GM18526 (cell line): ENCODE data around the gene TRIM46.

Experiments used
- POLR2A ChIP-seq: IDR thresholded peaks from 3 replicates; pipeline ENCODE4 v1.6.1; 2011; ENCODE audit not compliant: insufficient read length; ENCODE audit errors: extremely low read depth

TRIM46 gene

GRCh38 chr1:155206891-155207805 lies 33.5 kb downstream of the TRIM46 start:
- TF ChIP-seq POLR2A: no peak

GRCh38 chr1:155207806-155208540 lies 34.3 kb downstream of the TRIM46 start, which contains the start of gene THBS3:
Gene THBS3, minus strand, starts transcription at chr1:155207897. Its CDS starts 21 bp downstream, at chr1:155207876.
- no peak for TF ChIP-seq POLR2A

- TF ChIP-seq POLR2A: peak; percentile 62
Observed at GRCh38 chr1:155208541-155209311, 35.1 kb downstream of the TRIM46 start, which contains the start of gene MTX1. Gene MTX1, plus strand, starts transcription at chr1:155208695. Its CDS starts 110 bp downstream, at chr1:155208805.

- no peak for TF ChIP-seq POLR2A
Observed at GRCh38 chr1:155209312-155209721, 35.7 kb downstream of the TRIM46 start.

- TF ChIP-seq POLR2A: no peak
Observed at GRCh38 chr1:155210314-155211104, 36.9 kb downstream of the TRIM46 start.

DNA sequence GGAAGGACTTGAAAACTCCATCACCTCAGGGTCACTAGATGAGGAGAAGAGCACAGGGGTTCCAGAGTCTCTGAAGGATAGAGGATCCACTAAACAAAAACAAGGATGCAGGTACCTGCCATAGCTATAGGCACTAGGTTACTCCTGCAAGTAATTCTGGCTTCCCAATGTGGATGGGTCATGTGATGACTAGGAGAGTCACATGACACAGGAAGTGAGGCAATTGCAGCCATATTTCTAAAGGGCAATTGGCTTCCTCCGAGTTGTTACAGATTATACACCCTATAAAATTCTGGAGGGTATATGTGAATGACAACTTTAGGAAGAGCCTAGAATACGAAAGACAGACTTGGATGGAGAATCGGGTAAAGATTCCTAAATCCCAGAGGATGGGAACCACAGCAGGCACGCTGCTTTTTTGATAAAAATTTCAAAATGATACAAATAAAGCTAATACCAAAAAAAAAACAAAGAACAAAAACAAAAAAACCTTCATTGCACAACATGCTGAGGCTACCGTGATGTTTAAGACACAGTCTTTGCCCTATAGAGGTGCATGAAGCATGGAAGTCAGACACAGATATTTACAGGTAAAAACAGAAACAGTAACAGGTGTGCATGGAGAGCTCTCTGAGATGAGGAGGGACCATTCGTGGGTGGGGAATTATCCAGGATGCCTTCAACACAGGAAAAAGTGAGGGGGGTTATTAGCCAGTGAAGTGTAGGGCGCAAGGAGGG lies 45.4 kb downstream of the TRIM46 start:
- no peak for TF ChIP-seq POLR2A

GRCh38 chr1:155219592-155220031 lies 46.0 kb downstream of the TRIM46 start:
- TF ChIP-seq POLR2A: no peak

DNA sequence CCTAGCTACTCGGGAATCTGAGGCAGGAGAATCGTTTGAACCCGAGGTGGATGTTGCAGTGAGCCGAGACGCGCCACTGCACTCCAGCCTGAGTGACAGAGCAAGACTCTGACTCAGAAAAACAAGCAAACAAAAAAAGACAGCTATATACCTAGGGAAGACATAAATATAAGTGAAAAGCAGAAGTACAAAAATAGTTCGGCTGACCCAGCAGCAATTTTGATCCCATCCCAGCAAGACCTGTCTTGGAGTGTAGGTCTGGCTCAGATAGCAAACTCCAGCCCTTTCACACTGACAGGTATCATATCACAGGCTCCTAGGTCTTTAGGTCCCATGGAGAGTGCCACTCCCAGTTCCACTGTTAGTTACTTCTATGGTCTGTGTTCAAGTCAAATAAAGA lies 49.4 kb downstream of the TRIM46 start:
- no peak for TF ChIP-seq POLR2A

- TF ChIP-seq POLR2A: no peak
Observed at GRCh38 chr1:155226188-155226909, 52.7 kb downstream of the TRIM46 start.

GRCh38 chr1:155226910-155227260 lies 53.2 kb downstream of the TRIM46 start:
- TF ChIP-seq POLR2A: no peak

DNA sequence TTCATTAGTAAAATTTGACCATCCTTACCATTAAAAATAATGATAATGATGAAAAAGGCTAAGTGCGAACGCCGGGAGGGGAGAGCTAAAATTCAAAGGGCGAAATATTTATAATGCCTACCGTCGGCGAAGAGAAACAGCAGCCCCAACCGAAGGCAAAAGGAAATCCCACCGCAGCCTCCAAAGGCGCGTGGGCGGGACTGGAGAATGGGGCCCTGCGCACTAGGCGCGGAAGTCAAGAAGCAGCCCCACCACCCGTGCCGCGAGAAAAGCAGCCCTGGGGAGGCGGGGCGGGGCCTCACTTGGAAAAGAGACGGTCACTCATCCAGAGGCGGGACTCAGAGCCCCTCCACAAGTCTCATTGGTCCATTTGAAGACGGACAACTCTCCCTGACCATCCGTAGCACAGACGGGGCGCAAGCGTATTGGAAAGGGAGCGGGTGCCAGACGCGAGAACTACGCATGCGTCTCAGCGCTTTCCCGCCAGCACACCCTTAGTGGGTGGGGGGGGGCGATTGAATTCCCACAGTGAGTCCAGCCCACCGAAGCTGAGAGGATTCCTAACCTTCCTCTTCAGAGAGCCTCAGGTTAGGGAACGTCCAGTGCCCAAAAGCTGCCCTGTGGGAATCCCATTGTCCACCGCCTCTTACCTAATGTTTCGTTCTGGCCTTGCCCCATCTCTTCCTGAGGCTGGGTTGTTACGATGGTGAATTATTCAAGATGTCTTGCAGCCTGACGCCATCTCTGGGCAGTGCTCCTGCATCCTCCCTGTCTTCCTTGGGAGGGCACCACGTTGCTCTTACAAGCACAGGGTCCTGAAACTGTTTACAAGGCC lies 53.8 kb downstream of the TRIM46 start:
- peak; percentile 80 for TF ChIP-seq POLR2A

- no peak for TF ChIP-seq POLR2A
Observed at GRCh38 chr1:155228096-155228427, 54.4 kb downstream of the TRIM46 start.
